C4-2B (cell line): Measurements from ENCODE around the gene VSIG10.

Source experiments
- CTCF ChIP-seq: fragments of 450-650 bp; conservative IDR thresholded peaks from 2 replicates; pipeline ENCODE4 v1.5.1; 2017; ENCODE audit warnings: mild to moderate bottlenecking
- ZFX ChIP-seq: fragments of 450-650 bp; IDR thresholded peaks from 2 replicates; pipeline ENCODE4 v1.6.1; 2017

DNA sequence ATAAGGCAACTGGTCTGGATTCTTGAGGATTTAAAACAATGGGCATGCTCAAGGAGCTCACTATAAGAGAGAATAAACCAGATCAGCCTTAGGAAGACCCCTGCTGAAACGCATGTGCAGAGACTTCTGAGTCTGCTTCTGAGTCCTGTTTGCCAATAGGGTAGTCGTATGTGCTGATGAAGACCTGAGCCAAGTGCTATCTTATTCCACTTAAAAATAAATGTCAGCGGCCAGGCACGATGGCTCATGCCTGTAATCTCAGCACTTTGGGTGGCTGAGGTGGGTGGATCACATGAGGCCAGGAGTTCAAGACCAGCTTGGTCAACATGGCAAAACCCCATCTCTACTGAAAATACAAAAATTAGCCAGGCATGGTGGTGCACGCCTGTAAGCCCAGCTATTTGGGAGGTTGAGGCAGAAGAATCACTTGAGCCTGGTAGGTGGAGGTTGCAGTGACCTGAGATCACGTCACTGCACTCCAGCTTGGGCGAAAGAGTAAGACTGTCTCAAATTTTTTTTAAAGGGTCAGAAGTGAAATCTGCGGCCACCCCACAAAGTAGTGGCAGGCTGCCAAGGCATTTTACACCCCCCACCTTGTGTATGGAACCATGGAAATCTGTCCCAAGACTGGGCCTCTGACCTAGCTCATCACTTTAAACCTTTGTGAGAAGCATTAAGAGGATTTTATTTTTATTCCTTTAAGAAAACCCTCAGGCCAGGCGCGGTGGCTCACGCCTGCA lies 67.0 kb downstream of the VSIG10 start:
- TF ChIP-seq CTCF (no peak), ZFX (no peak)
